ENCODE results near the gene SLC29A3.
A peak's percentile ranks its signal among the peaks of the same experiment; 100 is the strongest.

SLC29A3 gene

GRCh38 chr10:71368176-71368575 is 49.1 kb downstream of the SLC29A3 start:
- no peak for DNase-seq (ENCODE audit: low read depth in 3 of 3, low spot score in 1 of 3)

DNA sequence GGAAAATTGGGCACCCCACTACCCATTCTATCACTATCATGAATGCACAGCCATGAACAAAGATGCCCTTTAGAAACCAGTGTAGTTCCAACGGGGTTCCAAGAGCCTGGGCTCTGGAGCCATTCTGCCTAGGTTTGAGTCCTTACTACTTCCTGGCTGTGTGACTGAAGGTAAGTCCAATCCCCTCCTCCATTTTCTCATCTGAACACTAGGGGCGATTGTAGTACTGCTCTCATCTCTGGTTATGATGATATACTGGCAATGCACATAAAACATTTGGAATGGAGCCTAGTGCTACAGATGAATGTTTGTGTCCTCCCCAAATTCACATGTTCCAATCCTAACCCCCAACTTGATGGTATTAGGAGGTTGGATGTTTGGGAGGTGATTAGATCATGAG is 49.6 kb downstream of the SLC29A3 start:
- no peak for DNase-seq (ENCODE audit: low read depth in 3 of 3, low spot score in 1 of 3)

DNA sequence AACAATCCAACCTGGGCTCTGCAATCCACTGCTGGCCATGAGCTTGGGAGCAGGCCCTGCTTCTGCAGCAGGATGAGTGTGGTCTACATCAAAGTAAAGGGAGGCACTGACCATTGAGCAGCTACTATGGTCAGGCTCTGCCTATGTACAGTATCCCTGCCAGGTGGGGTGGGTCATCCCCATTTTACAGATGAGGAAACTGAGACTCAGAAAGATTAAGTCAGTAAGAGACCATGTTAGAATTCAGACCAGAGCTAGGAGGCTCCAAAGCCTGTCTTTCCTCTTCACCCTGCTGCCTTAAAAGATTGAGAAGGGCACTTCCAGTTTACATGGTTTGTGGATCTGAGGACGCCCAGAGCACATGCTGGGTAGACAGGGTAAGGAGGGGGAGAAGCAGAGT is 50.5 kb downstream of the SLC29A3 start:
- DNase-seq (ENCODE audit: low read depth in 3 of 3, low spot score in 1 of 3): no peak

DNA sequence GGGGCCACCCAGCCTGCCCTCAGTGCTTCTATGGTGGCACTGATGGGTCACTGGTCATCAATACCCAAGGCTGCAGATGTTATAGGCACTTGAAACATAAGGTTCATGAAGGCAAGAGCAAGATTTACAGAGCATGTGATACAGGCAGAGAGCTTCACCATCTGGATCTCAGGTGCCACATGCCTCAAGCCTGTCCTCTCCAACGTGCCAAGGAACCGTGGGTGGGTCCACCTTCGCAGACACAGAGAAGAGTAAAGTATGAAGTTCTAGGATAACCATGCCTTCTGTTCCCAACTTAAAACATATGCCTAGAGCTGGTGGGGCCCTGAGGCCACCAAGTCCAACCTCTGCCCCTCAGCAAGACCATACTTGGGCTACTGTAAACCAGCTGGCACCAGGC is 51.0 kb downstream of the SLC29A3 start:
- DNase-seq (ENCODE audit: low read depth in 3 of 3, low spot score in 1 of 3): no peak

DNA sequence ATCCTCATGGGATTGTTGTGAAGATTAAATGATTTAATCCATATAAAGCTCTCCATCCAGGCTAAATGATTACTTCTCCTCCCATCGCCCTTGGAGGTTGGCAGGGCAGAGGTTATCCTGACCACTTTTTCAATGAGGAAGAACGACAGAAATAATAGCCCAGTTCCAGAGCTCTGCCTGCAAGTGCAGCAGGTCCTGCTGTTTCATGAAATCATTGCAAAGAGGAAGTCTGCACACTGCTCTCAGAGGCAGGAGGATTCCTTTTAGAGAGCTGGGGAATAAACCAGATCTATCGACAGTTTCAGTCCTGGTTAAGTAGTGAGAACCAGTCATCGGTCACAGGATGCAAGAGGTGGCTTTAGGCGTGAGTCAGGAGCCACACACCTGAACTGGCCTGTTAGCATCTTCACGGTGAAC is 52.7 kb downstream of the SLC29A3 start:
- no peak for DNase-seq (ENCODE audit: low read depth in 3 of 3, low spot score in 1 of 3)

DNA sequence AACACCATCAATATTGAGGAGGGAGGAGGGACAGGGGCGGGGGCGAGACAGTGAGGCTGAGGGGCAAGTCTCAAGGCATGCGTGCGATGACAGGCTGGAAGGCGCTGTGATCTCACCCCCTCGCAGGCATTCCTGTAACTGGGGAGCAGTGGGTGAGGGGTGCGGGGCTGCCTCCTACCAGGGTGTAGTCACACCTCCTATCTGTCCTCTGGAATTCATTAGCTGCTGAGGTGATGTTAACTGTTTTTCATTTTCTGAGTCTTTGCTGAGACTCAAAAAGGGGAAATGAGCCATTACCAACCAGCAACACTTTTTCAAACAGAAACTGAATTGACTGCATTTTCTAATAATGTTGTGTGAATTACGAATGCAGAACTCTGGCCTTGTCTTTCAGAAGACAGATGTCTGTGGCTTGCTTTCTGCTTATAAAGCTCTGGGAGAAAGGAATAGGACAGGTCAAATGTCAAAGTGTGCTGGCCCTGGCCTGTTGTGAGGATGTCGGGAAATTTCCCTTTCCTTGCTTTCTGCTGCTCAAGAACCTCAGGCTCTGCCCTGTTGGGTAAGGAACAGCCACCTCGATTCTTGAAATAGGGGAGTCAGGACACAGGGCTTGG is 53.9 kb downstream of the SLC29A3 start:
- DNase-seq (ENCODE audit: low read depth in 3 of 3, low spot score in 1 of 3): no peak

- no peak for DNase-seq (ENCODE audit: low read depth in 3 of 3, low spot score in 1 of 3)
Measured at GRCh38 chr10:71374481-71375233, 55.6 kb downstream of the SLC29A3 start.

- no peak for DNase-seq (ENCODE audit: low read depth in 3 of 3, low spot score in 1 of 3)
Measured at GRCh38 chr10:71375952-71376351, 56.9 kb downstream of the SLC29A3 start.

GRCh38 chr10:71378336-71379117 is 59.5 kb downstream of the SLC29A3 start:
- DNase-seq (ENCODE audit: low read depth in 3 of 3, low spot score in 1 of 3): no peak

GRCh38 chr10:71379118-71379766 is 60.2 kb downstream of the SLC29A3 start:
- no peak for DNase-seq (ENCODE audit: low read depth in 3 of 3, low spot score in 1 of 3)

- no peak for DNase-seq (ENCODE audit: low read depth in 3 of 3, low spot score in 1 of 3)
Measured at GRCh38 chr10:71380841-71381240, 61.8 kb downstream of the SLC29A3 start.

DNA sequence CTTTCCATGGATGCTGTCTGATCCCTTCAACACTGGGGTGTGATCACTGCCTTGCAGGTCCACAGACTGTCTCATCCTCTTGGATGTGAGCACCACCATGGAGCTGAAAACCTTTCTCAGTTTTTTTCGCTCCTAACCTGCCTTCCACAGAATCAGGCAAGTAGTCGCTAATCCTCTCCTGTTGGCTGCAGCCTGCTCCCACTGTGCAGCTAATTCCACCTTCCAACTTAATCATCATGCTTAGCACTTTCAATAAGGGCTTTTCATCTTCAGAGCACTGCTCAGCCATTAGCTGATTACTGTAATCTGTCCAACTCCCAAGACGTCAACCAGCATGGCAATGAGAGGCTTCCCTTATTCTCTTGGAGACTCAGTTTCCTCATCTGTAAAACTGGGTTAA is 62.6 kb downstream of the SLC29A3 start:
- DNase-seq (ENCODE audit: low read depth in 3 of 3, low spot score in 1 of 3): no peak

DNA sequence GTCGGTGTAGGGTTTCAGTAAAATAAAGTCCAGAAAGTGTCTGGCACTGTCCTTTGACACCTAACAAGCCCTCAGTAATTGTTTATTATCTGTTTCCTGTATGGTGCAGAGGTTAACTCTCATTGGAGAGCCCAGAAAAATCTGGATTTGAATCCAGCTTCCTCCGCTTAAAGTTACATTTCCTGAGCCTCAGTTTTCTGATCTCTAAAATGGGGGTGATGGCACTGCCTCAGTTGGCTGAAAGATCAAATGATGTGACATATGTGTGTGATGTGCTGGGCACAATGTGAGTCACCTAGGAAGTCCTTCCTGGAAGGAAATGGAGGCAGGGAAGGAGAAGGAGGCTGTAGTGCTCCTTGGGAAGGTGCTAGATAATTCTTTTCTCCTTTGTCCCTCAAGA is 63.0 kb downstream of the SLC29A3 start:
- DNase-seq (ENCODE audit: low read depth in 3 of 3, low spot score in 1 of 3): no peak

DNA sequence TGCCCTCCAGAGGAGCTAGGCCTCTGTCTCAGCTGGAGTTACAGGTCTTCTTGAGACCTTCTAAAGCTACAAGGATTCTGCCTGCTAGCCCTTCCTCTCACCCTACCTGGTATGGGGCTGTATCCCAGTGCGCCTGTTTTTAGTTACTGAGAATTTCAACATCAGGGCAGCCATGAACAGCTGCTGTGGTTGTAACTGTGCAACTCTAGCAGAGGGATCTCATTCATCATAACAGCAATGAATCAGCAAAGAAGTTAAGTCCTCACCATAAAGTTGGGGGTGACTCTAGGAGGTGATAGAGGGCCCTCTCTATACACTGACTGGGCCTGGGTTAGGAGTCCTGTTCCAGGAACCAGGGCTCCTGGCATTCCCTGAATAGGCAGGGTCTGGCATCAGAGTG is 63.7 kb downstream of the SLC29A3 start:
- no peak for DNase-seq (ENCODE audit: low read depth in 3 of 3, low spot score in 1 of 3)

DNA sequence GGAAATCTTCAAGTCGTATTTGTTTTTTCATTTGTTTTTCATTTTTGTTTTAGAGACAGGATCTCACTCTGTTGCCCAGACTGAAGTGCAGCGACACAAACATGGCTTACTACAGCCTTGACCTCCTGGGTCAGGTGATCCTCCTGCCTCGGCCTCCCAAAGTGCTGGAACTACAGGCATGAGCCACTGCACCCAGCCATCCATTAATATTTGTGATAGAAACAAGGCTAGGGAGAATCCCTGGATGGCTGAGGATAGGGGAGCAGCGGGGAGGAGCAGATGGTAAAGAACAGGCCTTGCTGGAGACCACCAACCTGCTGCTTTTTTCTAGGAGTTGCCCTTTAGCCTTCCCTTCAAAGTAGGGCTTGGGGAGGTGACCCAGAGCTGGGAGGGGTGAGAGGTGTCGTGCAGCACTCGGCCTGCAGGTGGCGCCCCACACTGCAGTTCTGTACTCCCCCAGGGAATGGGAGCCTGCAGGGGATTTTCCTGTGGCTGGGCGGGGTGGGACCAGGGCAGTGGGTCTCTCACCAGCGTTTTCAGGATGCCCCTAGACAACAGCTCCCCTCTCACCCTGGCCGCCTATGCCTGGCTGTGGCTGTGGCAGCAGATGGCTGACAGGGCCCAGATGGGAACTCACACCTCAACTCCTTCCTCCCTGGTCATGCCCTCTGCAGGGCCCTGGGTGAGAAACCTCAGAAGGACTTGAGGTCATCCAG is 65.1 kb downstream of the SLC29A3 start:
- peak; percentile 13 to 76 (median 50) for DNase-seq (ENCODE audit: low read depth in 3 of 3, low spot score in 1 of 3)

GRCh38 chr10:71388171-71388570 is 69.1 kb downstream of the SLC29A3 start:
- no peak for DNase-seq (ENCODE audit: low read depth in 3 of 3, low spot score in 1 of 3)

DNA sequence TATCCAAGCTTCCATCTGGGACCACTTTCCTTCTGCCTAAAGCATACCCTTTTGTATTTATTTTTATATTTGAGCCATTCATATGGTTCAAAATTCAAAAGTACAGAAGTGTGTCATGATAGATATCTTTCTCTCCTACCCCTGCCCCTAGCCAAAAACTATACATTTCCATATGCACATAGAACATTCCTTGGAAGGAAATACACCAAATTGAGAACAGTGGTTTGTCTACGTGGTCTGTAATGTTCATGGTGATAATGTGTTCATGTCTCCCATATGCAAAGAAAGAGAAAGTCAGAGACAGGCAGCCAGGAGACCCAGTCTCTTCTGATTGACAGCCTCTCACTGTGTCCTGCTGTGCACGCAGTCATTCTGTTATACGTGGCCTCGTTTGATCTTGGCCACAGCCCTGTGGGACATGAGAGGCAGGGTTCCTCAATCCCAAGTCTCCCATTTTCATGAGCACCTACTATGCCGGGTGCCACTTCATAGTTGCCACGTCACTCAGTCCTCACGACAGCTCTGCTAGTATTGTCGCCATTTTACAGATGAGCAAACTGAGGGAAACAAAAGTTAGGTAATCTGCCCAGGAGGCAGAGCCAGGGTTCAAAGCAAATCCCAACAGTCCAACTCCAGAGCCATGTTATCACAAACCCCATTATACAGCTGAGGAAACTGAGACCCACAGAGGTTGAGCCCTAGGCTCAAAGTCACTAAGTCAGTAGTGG is 69.7 kb downstream of the SLC29A3 start:
- DNase-seq (ENCODE audit: low read depth in 3 of 3, low spot score in 1 of 3): no peak

GRCh38 chr10:71389768-71390460 is 70.9 kb downstream of the SLC29A3 start:
- DNase-seq (ENCODE audit: low read depth in 3 of 3, low spot score in 1 of 3): no peak

DNA sequence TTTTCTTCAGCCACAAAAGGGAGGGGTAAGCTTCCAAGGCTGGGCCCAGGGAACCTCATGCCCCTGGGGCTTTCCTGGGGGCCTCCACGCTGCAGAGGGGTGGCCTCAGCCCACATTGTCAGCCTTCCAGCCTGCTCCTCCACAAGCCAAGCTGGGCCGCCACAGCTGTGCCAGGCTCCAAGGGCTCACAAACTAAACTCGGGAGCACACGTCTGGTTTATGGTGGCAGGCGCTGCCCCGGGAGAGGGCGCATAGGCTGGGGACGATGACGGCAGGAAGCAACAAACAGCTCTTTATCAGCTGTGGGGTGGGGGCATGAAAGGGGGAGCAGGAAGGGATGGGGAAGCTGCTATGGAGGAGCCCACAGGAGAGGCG is 71.4 kb downstream of the SLC29A3 start:
- DNase-seq (ENCODE audit: low read depth in 3 of 3, low spot score in 1 of 3): no peak
